GM12801 (cell line): ENCODE results near the gene SLC17A7.

Source experiments
- TF ChIP-seq, protein P1 (sequence below): IDR thresholded peaks from one replicate; pipeline ENCODE4 v1.5.1; 2011; ENCODE audit warnings: control low read depth; ENCODE audit not compliant: insufficient read length; ENCODE audit errors: extremely low read depth

The SLC17A7 gene

DNA sequence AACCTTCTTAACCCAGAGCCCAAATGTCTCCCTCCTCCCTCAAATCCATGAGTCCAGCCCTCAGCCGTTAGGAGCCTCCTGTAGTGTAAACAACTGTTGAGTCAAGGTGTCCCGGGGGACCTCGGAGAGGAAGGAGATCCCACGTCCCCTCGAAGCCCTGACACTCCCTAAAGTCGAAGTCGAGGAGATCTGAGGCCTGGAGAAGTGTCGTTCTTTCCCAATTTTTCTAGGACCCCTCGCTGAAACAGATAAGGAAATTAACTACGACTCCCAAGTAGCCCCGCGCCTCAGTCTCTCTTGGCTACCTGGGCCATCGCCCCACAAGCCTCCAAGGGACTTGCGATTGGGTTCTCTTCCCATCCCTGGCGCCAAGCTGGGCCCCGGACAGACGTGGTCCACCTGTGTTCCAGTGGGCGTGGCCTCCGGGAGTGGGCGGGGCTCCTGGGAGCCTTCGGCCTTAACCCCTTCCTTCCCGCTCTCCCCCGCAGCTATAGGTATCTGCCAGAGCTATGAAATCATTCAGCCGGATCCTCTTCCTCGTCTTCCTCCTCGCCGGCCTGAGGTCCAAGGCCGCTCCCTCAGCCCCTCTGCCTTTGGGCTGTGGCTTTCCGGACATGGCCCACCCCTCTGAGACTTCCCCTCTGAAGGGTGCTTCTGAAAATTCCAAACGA lies 15.3 kb downstream of the SLC17A7 start:
- TF ChIP-seq, protein P1, sequence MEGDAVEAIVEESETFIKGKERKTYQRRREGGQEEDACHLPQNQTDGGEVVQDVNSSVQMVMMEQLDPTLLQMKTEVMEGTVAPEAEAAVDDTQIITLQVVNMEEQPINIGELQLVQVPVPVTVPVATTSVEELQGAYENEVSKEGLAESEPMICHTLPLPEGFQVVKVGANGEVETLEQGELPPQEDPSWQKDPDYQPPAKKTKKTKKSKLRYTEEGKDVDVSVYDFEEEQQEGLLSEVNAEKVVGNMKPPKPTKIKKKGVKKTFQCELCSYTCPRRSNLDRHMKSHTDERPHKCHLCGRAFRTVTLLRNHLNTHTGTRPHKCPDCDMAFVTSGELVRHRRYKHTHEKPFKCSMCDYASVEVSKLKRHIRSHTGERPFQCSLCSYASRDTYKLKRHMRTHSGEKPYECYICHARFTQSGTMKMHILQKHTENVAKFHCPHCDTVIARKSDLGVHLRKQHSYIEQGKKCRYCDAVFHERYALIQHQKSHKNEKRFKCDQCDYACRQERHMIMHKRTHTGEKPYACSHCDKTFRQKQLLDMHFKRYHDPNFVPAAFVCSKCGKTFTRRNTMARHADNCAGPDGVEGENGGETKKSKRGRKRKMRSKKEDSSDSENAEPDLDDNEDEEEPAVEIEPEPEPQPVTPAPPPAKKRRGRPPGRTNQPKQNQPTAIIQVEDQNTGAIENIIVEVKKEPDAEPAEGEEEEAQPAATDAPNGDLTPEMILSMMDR = no peak

GRCh38 chr19:49425178-49425577 lies 16.1 kb downstream of the SLC17A7 start, which contains the start of gene GFY:
GFY (plus strand) TSS chr19:49425388; CDS start chr19:49426431, 1,043 bp downstream.
- TF ChIP-seq, protein P1 = no peak

GRCh38 chr19:49423985-49424303 lies 17.4 kb downstream of the SLC17A7 start:
- TF ChIP-seq, protein P1 = no peak

- TF ChIP-seq, protein P1 = no peak
Observed at GRCh38 chr19:49423071-49423984, 18.0 kb downstream of the SLC17A7 start, which contains the start of gene PTH2. PTH2 (minus strand) TSS chr19:49423441; CDS start chr19:49423339, 102 bp downstream.

DNA sequence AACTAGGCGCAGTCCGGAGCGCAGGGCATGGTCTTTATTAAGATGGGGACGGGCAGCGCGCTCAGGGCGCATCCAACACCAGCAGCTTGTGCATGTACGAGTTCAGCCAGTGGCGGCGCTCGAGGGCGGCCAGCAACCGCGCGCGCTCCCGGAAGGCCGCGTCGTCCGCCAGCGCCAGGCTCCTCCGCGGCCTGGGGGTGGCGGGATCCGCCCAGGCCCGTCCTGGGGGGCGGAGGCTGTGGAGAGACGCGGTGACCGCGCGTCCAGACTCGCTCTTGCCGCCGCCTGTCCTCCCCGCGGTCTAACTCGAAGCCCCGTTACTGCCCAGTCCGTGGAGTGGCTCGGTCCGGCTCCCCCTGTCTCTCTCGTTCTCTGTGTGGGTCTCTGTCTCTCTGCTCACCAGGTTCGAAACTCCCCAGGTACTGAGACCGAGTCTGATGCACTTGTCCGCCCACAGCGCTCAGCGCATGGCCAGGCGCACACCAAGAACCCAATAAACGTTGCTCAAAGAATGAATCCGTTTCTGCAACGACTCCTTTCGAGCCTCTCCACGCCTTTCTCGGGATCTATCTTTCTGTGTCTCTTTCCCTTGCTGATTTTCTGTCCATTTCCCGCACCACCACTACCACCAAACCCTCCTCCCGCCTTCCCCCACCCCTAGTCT lies 18.8 kb downstream of the SLC17A7 start:
- TF ChIP-seq, protein P1 = no peak

DNA sequence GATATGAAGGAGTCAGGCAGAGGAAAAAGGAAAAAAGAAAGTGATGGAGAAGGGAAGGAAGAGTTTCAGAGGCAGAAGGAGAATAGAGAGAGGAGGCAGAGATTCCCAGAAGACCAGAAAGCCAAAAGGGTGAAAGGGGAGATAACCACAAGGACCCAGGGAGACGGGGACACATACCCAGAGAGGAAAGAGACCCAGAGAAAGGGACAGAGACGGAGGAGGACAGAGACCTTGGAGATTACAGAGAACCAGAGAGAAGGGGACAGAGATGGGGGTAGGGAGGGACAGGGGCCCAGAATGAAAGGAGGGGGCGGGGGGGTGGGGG lies 19.5 kb downstream of the SLC17A7 start:
- TF ChIP-seq, protein P1 = no peak
